ENCODE measurements around the gene RAB13. TPM values are rescaled to one million over a fixed set of nuclear protein-coding genes. Genes with fewer than 3 reads are reported as not detected.
A peak's percentile ranks its signal among the peaks of the same experiment; 100 is the strongest.

RAB13 gene
- total and polyA plus RNA-seq, 2 of the 13 experiments (the other 11 are each of a cell fraction or from before 2014, with no cell fraction given): 15.9 to 24.7 TPM

- TF ChIP-seq, protein P1, sequence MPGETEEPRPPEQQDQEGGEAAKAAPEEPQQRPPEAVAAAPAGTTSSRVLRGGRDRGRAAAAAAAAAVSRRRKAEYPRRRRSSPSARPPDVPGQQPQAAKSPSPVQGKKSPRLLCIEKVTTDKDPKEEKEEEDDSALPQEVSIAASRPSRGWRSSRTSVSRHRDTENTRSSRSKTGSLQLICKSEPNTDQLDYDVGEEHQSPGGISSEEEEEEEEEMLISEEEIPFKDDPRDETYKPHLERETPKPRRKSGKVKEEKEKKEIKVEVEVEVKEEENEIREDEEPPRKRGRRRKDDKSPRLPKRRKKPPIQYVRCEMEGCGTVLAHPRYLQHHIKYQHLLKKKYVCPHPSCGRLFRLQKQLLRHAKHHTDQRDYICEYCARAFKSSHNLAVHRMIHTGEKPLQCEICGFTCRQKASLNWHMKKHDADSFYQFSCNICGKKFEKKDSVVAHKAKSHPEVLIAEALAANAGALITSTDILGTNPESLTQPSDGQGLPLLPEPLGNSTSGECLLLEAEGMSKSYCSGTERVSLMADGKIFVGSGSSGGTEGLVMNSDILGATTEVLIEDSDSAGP (CRISPR knock-in tag; IDR thresholded peaks at IDR 0.05; ENCODE audit: borderline replicate concordance): peak; percentile 90
- peak; percentile 53; the same call in 1 of the 2 replicates for TF ChIP-seq ERF (CRISPR knock-in tag; IDR thresholded peaks at IDR 0.05)
- TF ChIP-seq CBX5 (CRISPR knock-in tag; IDR thresholded peaks at IDR 0.05; ENCODE audit: borderline replicate concordance): no peak; the same call in 1 of the 2 replicates
- no peak for TF ChIP-seq PAF1 (CRISPR knock-in tag; IDR thresholded peaks at IDR 0.05)
- TF ChIP-seq, protein P2, sequence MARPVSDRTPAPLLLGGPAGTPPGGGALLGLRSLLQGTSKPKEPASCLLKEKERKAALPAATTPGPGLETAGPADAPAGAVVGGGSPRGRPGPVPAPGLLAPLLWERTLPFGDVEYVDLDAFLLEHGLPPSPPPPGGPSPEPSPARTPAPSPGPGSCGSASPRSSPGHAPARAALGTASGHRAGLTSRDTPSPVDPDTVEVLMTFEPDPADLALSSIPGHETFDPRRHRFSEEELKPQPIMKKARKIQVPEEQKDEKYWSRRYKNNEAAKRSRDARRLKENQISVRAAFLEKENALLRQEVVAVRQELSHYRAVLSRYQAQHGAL (CRISPR knock-in tag; IDR thresholded peaks at IDR 0.05; ENCODE audit: not compliant biosample characterization): no peak
- TF ChIP-seq ZNF776 (CRISPR knock-in tag; IDR thresholded peaks at IDR 0.05): peak; percentile 36; the same call in 1 of the 2 replicates
- 0 out of 2 replicates have a peak, but pooled peaks have one; percentile 52 for TF ChIP-seq ZNF546 (CRISPR knock-in tag; conservative IDR thresholded peaks at IDR 0.05)
- TF ChIP-seq, protein P3, sequence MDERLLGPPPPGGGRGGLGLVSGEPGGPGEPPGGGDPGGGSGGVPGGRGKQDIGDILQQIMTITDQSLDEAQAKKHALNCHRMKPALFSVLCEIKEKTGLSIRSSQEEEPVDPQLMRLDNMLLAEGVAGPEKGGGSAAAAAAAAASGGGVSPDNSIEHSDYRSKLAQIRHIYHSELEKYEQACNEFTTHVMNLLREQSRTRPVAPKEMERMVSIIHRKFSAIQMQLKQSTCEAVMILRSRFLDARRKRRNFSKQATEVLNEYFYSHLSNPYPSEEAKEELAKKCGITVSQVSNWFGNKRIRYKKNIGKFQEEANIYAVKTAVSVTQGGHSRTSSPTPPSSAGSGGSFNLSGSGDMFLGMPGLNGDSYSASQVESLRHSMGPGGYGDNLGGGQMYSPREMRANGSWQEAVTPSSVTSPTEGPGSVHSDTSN (CRISPR knock-in tag; IDR thresholded peaks at IDR 0.05): peak; percentile 95
- no peak for TF ChIP-seq JUND (CRISPR knock-in tag; IDR thresholded peaks at IDR 0.05)
- TF ChIP-seq, protein P4, sequence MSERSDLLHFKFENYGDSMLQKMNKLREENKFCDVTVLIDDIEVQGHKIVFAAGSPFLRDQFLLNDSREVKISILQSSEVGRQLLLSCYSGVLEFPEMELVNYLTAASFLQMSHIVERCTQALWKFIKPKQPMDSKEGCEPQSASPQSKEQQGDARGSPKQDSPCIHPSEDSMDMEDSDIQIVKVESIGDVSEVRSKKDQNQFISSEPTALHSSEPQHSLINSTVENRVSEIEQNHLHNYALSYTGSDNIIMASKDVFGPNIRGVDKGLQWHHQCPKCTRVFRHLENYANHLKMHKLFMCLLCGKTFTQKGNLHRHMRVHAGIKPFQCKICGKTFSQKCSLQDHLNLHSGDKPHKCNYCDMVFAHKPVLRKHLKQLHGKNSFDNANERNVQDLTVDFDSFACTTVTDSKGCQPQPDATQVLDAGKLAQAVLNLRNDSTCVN (CRISPR knock-in tag; IDR thresholded peaks at IDR 0.05; ENCODE audit: borderline replicate concordance): 0 out of 2 replicates have a peak, but pooled peaks have one; percentile 16
- no peak for TF ChIP-seq U2AF1 (optimal IDR thresholded peaks at IDR 0.05; ENCODE audit: low read depth, low read length)
- no peak for TF ChIP-seq HNRNPUL1 (IDR thresholded peaks at IDR 0.05; ENCODE audit: low read depth, low read length)
- TF ChIP-seq, protein P5, sequence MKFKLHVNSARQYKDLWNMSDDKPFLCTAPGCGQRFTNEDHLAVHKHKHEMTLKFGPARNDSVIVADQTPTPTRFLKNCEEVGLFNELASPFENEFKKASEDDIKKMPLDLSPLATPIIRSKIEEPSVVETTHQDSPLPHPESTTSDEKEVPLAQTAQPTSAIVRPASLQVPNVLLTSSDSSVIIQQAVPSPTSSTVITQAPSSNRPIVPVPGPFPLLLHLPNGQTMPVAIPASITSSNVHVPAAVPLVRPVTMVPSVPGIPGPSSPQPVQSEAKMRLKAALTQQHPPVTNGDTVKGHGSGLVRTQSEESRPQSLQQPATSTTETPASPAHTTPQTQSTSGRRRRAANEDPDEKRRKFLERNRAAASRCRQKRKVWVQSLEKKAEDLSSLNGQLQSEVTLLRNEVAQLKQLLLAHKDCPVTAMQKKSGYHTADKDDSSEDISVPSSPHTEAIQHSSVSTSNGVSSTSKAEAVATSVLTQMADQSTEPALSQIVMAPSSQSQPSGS (CRISPR knock-in tag; IDR thresholded peaks at IDR 0.05): no peak
- peak; percentile 94 for TF ChIP-seq SP2 (CRISPR knock-in tag; IDR thresholded peaks at IDR 0.05)
- TF ChIP-seq HDAC6 (IDR thresholded peaks at IDR 0.05; ENCODE audit: low read depth, low read length): no peak
- TF ChIP-seq NFYB (CRISPR knock-in tag; IDR thresholded peaks at IDR 0.05): peak; percentile 97
- TF ChIP-seq MBD4 (IDR thresholded peaks at IDR 0.05; ENCODE audit: borderline replicate concordance, low read length): no peak
- TF ChIP-seq SKI (IDR thresholded peaks at IDR 0.05; ENCODE audit: partially characterized antibody): peak; percentile 42
- no peak for TF ChIP-seq ZNF775 (CRISPR knock-in tag; IDR thresholded peaks at IDR 0.05; ENCODE audit: borderline replicate concordance)
Observed at GRCh38 chr1:153967107-153967999, 18.8 kb downstream of the RAB13 start, which contains the start of gene CREB3L4 (continued).
